Measurements from ENCODE around the gene SCUBE1. TPM values are rescaled to one million over a fixed set of nuclear protein-coding genes. Genes with fewer than 3 reads are reported as not detected.

Gene SCUBE1
- total and polyA plus RNA-seq, 2 experiments from 2014 or later = 2.1 to 2.2 TPM

DNA sequence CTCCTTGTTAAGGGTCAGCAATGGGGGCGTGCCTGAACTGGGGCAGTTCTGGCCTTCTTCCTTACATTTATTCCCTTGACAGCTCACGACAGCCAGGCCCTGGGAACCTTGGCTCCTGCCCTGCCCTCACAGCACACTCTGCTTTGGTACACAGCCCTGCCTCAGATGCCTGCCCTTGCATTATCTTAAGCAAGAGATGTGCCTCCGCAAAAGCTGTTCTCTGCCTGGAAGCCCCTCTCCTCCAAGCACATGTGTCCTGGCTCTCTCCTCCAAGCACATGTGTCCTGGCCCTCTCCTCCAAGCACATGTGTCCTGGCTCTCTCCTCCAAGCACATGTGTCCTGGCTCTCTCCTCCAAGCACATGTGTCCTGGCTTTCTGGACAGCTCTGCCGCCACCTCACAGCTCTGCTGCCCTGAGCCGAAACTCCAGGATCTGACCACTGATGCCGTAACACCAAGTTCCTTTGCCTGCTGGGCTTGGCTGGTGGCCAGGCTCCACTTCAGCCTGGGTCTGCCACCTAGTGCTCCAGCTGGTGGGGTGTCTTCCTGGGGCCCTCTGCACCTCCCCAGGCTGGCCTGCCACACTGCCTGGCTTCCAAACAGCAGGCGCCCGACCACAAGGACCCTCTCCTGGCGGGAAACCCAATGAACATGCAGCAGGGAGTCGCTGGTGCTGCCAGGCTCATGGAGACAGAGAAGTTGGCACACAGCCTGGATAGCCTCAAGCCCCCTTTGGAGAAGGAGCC lies 53.0 kb downstream of the SCUBE1 start:
- Histone ChIP-seq H3K9me3 (ENCODE audit: low read depth) (no peaks in the 10 kb centered on the region), H2AFZ (no peak overlapping the region), H3K27ac (peak overlapping the region; percentile 33), H3K4me2 (peak overlapping the region; percentile 35), H3K4me3 (no peak overlapping the region), H3K9me2 (replicated peaks; ENCODE audit: insufficient read depth) (no peaks in the 10 kb centered on the region), H4K20me1 (ENCODE audit: insufficient read depth, poor library complexity, severe bottlenecking) (no peaks in the 10 kb centered on the region), H3K27me3 (no peaks in the 10 kb centered on the region), H3K79me2 (no peaks in the 10 kb centered on the region), H3K36me3 (replicated peaks; ENCODE audit: insufficient read depth, low read depth) (no peaks in the 10 kb centered on the region), H3K4me1 (ENCODE audit: insufficient read depth) (peaks cover 54% of the 10 kb centered on the region)
- 77% methylated on average over 10 of the region's 10 CpGs for WGBS (ENCODE audit: low lambda C conversion rate, missing lambda C conversion rate)
- no peak for DNase-seq (ENCODE audit: low spot score)
- TF ChIP-seq EZH2 (IDR thresholded peaks at IDR 0.05; ENCODE audit: borderline replicate concordance) (no peak), EZH2phosphoT487 (IDR thresholded peaks at IDR 0.05; ENCODE audit: low read depth, severe bottlenecking, unreplicated experiment) (no peak)
- TF ChIP-seq, protein P1, sequence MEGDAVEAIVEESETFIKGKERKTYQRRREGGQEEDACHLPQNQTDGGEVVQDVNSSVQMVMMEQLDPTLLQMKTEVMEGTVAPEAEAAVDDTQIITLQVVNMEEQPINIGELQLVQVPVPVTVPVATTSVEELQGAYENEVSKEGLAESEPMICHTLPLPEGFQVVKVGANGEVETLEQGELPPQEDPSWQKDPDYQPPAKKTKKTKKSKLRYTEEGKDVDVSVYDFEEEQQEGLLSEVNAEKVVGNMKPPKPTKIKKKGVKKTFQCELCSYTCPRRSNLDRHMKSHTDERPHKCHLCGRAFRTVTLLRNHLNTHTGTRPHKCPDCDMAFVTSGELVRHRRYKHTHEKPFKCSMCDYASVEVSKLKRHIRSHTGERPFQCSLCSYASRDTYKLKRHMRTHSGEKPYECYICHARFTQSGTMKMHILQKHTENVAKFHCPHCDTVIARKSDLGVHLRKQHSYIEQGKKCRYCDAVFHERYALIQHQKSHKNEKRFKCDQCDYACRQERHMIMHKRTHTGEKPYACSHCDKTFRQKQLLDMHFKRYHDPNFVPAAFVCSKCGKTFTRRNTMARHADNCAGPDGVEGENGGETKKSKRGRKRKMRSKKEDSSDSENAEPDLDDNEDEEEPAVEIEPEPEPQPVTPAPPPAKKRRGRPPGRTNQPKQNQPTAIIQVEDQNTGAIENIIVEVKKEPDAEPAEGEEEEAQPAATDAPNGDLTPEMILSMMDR (IDR thresholded peaks at IDR 0.05; ENCODE audit: poor library complexity) = no peak

DNA sequence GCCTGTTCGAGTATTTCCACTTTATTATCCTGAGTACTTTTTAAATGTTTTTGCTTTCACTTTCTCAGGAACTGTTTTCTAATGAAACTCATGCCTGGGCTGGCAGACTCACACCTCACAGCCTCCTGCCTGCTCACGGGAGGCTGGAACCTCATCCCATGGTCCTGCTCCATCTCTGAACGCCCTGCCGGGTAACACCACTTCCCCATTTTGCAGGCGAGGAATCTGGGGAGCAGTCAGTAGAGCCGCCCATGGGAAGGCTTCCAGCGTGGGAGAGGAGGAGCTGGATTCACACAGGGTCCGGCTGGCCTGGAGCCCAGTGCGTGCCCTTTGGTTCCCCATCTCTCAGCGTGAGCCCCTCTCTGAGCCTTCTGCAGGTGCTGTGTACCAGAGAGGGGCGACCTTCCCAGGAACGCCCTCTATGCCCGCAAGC lies 53.6 kb downstream of the SCUBE1 start:
- Histone ChIP-seq H3K4me2 (peak overlapping the region; percentile 35), H3K27me3 (no peaks in the 10 kb centered on the region), H3K36me3 (replicated peaks; ENCODE audit: insufficient read depth, low read depth) (no peaks in the 10 kb centered on the region), H4K20me1 (ENCODE audit: insufficient read depth, poor library complexity, severe bottlenecking) (no peaks in the 10 kb centered on the region), H2AFZ (no peak overlapping the region), H3K4me3 (no peak overlapping the region), H3K9me3 (ENCODE audit: low read depth) (no peaks in the 10 kb centered on the region), H3K9me2 (replicated peaks; ENCODE audit: insufficient read depth) (no peaks in the 10 kb centered on the region), H3K27ac (peak overlapping the region; percentile 33), H3K4me1 (ENCODE audit: insufficient read depth) (peaks cover 49% of the 10 kb centered on the region), H3K79me2 (no peaks in the 10 kb centered on the region)
- TF ChIP-seq, protein P1 (IDR thresholded peaks at IDR 0.05; ENCODE audit: poor library complexity) = no peak
- TF ChIP-seq EZH2phosphoT487 (IDR thresholded peaks at IDR 0.05; ENCODE audit: low read depth, severe bottlenecking, unreplicated experiment) (no peak), EZH2 (IDR thresholded peaks at IDR 0.05; ENCODE audit: borderline replicate concordance) (no peak)
- DNase-seq (ENCODE audit: low spot score) = no peak
- WGBS (ENCODE audit: low lambda C conversion rate, missing lambda C conversion rate) = 91% methylated on average over 13 of the region's 13 CpGs

DNA sequence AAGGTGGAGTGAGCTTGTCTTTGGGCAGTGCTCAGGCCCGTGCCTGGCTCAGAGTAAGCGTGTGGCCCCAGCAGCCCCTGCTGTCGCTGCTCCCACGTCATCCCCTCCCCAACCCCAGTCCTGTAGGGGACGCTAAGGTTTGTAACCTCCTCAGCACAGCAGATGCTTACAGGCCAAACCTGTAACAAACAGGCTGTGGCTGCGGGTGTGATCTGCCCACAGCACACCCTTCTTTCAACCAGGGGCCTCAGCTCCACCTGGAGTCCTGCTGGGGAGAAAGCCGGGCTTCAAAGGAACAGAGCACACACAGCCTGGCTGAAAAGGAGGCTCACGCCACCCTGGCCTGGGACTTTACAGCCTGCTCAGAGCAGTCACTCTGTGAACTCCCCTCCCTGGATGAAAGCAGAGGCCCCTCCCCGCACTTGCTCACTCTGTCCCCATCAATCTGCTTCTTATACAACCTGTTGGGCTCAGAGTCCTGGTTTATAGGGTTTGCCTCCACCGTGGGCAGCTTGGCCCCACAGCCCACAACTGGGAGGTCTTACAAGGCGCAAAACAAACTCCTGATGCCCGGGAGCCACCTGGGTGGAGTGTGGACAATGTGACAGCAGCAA lies 54.3 kb downstream of the SCUBE1 start:
- H2AFZ ChIP-seq = no peak overlapping the region
- no peak overlapping the region for H3K4me3 ChIP-seq
- H3K4me1 ChIP-seq (ENCODE audit: insufficient read depth) = peaks cover 43% of the 10 kb centered on the region
- H3K79me2 ChIP-seq = no peaks in the 10 kb centered on the region
- TF ChIP-seq EZH2 (IDR thresholded peaks at IDR 0.05; ENCODE audit: borderline replicate concordance) (no peak), EZH2phosphoT487 (IDR thresholded peaks at IDR 0.05; ENCODE audit: low read depth, severe bottlenecking, unreplicated experiment) (no peak)
- TF ChIP-seq, protein P1 (IDR thresholded peaks at IDR 0.05; ENCODE audit: poor library complexity) = no peak
- H3K9me2 ChIP-seq (replicated peaks; ENCODE audit: insufficient read depth) = no peaks in the 10 kb centered on the region
- H4K20me1 ChIP-seq (ENCODE audit: insufficient read depth, poor library complexity, severe bottlenecking) = no peaks in the 10 kb centered on the region
- peak; percentile 64 for DNase-seq (ENCODE audit: low spot score)
- H3K27me3 ChIP-seq = no peaks in the 10 kb centered on the region
- H3K4me2 ChIP-seq = peak overlapping the region; percentile 35
- no peaks in the 10 kb centered on the region for H3K9me3 ChIP-seq (ENCODE audit: low read depth)
- 68% methylated on average over 12 of the region's 12 CpGs for WGBS (ENCODE audit: low lambda C conversion rate, missing lambda C conversion rate)
- no peaks in the 10 kb centered on the region for H3K36me3 ChIP-seq (replicated peaks; ENCODE audit: insufficient read depth, low read depth)
- H3K27ac ChIP-seq = peak overlapping the region; percentile 33
